ENCODE data around the gene KIR2DL3.
"Not testable (repeated sequence)": the region's sequence is repeated elsewhere in the genome, so short reads cannot be mapped to it uniquely, and the experiment has no call there.

Gene KIR2DL3

DNA sequence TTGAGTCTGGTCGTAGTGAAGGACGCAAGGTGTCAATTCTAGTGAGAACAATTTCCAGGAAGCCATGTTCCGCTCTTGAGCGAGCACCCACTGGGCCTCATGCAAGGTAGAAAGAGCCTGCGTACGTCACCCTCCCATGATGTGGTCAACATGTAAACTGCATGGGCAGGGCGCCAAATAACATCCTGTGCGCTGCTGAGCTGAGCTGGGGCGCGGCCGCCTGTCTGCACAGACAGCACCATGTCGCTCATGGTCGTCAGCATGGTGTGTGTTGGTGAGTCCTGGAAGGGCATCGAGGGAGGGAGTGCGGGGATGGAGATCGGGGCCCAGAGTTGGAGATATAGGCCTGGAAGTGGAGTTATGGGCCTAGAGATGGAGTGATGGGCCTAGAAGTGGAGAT lies at the start of gene KIR2DL3:
Gene KIR2DL3, plus strand, starts transcription at position 208 of the 400 bp plus-strand sequence. Its CDS starts 33 bp downstream, at position 241.
- not testable (repeated sequence) for DNase-seq

DNA sequence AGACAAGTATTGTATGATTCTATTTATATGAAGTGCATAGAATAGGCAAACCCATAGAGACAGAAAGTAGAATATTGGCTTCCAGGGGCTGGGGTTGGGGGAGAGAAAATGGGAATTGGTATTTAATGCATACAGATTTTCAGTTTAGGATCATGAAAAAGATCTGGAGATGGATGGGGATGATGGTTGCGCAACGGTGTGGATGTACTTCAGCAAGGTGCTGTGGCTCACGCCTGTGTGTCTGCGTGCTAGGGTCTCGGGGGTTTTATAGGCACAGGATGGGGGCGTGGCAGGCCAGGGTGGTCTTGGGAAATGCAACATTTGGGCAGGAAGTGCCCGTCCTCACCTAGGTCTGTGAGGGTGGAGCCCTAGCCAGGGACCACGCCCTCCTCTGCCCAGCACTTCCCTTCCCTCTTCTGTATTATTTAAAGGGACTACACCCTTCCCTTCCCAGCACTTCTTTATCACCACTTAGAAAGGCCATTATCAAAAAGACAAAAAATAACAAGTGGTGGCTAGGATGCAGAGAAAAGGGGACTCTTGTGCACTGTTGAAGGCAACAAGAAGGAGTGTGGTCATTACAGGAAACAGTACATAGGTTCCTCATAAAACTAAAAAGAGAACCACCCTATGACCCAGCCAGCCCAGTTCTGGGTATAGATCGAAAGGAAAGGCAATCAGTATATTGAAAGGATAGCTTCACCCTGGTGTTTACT lies 46.6 kb upstream of the KIR2DL3 start:
- DNase-seq = no peak

DNA sequence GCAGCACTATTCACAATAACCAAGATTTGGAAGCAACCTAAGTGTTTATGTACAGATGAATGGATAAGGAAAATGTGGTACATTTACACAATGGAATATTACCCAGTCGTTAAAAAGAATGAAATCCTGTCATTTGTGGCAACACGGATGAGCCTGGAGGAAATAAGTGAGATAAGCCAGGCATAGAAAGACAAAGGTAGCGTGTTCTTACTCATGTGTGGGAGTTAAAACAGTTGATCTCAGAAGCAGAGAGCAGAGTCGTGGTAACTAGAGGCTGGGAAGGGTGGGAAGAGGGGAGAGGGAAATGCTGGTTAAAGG lies 46.1 kb upstream of the KIR2DL3 start:
- DNase-seq = no peak

DNA sequence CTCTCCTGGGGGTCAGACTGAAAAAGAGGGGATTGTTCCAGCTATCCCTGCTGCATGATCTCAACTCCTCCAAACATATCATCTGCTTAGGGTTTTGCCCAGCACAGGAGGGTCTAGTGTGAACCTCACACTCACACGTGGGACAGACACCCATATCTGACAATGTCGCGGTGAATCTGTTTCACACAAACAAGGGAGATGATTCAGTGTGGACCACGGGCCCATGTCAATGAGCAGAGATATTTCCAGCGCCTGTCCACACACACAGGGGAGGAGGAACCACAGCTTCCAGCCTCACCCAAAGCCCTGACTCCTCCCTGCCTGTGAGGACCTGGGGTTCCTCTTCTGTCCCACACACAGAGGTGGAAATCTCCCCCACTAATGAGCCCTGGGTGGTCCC lies 43.7 kb upstream of the KIR2DL3 start:
- DNase-seq = no peak

DNA sequence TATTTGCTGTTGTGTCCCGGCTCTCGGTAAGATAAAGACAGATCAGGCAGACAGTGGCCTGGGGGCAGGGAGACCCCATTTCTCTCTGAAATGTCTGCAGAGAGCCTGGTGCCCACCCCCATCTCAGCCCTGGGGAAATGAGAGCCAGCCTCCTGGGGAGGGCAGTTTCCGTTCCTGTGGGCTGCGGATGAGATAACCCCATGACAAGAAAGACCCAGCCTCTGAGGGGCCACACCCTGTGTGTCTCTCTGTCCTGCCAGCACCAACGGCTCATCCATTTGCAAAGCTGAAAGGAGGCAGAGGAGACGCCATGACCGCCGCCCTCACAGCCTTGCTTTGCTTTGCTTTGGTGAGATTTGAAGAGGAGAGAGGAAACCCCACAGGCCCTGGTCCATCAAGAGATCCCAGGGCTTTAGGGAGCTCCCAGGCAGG lies 42.2 kb upstream of the KIR2DL3 start:
- DNase-seq = no peak

DNA sequence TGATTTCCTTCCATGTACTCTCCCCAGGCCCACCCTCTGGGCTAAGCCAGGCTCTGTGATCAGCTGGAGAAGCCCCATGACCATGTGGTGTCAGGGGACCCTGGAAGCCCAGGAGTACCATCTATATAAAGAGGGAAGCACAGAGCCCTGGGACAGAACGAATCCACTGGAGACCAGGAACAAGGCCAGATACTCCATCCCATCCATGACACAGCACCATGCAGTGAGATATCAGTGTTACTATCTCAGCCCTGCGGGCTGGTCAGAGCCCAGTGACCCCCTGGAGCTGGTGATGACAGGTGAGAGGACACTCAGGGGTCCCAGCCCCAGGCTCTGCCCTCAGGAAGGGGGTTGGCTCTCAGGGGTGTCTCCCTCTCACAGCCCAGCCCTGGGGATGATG lies 41.5 kb upstream of the KIR2DL3 start:
- DNase-seq = no peak

DNA sequence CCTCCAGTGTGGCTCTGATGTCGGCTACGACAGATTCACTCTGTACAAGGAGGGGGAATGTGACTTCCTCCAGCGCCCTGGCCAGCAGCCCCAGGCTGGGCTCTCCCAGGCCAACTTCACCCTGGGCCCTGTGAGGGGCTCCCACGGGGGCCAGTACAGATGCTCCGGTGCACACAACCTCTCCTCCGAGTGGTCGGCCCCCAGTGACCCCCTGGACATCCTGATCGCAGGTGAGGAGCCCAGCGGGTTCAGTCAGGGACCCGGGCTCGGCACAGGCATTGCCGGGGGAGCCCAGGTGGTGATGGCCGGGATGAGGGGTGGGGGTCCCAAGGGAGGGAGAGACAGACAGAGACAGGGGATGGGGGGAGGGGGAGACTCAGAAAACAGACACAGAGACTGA lies 40.6 kb upstream of the KIR2DL3 start:
- not testable (repeated sequence) for DNase-seq

DNA sequence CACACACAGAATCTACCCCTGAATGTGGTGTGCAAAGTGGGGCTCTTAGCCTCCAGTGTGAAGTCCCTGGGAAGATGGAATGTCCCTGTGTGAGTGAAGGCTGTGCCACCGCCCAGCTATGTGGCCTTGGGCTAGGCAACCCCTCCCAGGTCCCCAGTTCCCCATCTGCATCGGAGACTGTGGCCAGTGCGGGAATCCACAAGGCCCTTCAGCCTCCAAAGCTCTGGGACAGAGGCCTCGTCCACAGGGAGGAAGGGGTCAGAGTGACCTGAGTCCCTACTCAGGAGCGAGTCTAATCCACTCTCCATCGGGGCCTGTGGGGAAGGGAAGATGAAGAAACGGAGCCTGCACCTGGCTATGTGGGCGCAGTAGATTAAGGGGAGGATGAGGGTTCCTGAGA lies 33.4 kb upstream of the KIR2DL3 start:
- DNase-seq = no peak

DNA sequence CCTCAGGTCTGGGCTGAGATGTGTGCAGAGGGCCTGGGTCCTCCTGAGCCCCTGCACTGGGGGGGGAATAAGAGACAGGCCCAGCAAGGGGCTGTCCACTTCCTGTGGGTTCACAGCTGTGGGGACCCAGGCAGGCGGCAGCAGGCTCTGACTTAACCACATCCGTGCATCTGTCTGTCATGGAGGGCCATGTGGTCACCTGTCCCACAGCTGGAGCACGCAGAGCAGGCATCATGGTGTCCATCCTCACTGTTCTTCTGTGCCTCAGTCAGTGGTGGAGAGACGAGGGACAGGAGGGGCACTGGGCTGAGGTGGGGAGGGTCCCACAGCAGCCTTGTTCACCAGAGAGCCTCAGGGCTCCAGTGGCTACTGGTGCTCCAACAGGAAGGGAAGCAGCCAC lies 30.4 kb upstream of the KIR2DL3 start:
- no peak for DNase-seq

DNA sequence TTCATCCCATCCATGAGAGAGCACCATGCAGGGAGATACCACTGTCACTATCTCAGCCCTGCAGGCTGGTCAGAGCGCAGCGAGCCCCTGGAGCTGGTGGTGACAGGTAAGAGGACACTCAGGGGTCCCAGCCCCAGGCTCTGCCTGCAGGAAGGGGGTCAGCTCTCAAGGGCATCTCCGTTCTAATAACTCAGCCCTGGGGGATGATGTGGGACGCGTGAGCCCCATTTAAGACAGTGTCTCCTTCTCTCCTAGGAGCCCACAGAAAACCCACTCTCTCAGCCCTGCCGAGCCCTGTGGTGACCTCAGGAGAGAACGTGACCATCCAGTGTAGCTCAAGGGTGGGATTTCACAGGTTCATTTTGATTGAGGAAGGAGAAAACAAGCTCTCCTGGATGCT lies 29.5 kb upstream of the KIR2DL3 start:
- no peak for DNase-seq

DNA sequence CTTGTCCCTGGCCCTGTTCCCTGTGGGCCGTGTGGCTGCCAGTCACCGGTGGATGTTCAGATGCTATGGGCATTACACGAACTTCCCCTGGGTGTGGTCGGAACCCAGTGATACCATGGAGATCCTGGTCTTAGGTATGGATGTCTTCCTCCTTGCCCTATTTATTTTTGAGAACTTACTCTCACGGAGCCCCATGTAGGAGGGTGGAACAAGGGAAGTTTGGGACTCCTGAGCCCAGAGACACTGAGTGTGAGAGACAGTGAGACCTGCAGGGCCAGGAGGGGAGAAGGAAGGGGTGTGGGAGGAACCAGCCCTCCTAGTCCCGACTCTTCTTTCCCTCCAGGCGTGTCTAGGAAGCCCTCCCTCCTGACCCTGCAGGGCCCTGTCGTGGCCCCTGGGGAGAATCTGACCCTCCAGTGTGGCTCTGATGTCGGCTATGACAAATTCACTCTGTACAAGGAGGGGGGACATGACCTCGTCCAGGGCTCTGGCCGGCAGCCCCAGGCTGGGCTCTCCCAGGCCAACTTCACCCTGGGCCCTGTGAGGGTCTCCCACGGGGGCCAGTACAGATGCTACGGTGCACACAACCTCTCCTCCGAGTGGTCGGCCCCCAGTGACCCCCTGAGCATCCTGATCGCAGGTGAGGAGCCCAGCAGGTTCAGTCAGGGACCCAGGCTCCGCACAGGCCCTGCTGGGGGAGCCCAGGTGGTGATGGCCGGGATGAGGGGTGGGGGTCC lies 28.9 kb upstream of the KIR2DL3 start:
- DNase-seq = no peak

DNA sequence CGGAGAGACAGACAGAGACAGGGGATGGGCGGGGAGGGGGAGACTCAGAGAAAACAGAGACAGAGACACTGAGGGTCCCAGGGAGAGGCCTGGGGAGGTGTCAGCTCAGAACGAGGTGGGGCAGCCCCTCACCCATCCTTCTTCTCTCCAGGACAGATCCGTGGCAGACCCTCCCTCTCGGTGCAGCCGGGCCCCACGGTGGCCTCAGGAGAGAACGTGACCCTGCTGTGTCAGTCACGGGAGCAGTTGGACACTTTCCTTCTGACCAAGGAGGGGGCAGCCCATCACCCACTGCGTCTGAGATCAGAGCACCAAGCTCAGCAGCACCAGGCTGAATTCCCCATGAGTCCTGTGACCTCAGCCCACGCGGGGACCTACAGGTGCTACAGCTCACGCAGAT lies 28.4 kb upstream of the KIR2DL3 start:
- not testable (repeated sequence) for DNase-seq

DNA sequence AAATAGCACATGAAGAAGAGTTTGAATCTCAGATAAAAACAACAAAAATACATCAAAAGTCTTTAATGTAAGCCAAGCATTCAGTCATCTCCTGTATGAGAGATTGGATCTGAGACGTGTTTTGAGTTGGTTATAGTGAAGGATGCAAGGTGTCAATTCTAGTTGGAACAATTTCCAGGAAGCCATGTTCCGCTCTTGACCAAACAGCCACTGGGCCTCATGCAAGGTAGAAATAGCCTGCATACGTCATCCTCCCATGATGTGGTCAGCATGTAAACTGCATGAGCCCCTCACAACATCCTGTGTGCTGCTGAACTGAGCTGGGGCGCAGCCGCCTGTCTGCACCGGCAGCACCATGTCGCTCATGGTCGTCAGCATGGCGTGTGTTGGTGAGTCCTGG lies 14.2 kb upstream of the KIR2DL3 start, which contains the start of gene KIR3DL3:
Gene KIR3DL3, plus strand, starts transcription at position 301 of the 400 bp plus-strand sequence. Its CDS starts 55 bp downstream, at position 356.
- no peak for DNase-seq

DNA sequence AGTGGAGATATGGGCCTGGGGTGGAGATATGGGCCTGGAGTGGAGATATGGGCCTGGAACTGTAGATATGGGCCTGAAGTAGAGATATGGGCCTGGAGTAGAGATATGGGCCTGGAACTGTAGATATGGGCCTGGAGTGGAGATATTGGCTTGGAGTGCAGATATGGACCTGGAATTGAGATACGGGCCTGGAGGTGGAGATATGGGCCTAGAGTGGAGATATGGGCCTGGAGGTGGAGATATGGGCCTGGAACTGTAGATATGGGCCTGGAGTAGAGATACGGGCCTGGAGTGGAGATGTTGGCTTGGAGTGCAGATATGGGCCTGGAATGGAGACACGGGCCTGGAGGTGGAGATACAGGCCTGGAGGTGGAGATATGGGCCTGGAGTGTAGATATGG lies 13.7 kb upstream of the KIR2DL3 start:
- DNase-seq = no peak

DNA sequence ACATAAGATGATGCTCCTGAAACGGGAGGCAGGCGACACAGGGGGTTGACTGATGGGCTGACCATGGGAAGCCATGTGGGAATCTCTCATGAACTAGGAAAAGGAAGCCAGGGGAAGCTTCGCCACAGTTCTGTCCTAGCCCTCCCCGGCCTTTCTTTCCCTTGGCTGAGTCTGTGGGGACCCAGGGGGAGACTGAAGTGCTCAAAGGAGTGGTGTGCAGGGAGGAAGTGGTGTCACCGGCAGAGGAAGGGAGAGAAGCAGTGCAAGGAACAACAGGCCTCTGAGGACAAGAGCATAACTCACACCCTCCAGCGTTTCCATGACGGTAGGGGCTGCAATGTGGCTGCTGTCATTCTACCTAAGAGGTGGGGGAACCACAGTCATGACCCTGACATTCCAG lies 13.0 kb upstream of the KIR2DL3 start:
- no peak for DNase-seq

DNA sequence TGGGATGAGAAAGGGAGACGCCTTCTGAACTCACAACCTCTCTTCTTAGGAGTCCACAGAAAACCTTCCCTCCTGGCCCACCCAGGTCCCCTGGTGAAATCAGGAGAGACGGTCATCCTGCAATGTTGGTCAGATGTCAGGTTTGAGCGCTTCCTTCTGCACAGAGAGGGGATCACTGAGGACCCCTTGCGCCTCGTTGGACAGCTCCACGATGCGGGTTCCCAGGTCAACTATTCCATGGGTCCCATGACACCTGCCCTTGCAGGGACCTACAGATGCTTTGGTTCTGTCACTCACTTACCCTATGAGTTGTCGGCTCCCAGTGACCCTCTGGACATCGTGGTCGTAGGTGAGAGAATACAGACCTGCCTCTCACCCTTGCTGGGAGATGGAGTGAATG lies 10.8 kb upstream of the KIR2DL3 start:
- DNase-seq = no peak

DNA sequence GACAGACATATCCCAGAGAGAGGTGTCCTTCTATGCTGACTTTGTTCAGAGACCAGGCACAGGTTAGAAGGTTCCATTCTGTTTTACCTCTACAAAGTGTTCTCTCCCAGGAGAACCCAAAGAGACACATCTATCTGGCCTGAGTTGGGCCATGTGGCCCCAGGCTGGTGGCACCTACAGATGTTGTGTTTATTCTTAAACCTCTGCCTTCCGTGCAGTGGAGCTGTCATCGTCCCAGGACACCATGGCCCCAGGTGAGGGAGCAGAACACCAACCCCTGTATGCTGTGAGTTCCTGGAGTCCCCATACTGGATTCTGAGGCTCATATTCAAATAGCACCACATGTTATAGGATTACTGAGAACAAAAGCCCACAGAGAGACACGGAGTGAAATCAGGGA lies 10.1 kb upstream of the KIR2DL3 start:
- DNase-seq = no peak

DNA sequence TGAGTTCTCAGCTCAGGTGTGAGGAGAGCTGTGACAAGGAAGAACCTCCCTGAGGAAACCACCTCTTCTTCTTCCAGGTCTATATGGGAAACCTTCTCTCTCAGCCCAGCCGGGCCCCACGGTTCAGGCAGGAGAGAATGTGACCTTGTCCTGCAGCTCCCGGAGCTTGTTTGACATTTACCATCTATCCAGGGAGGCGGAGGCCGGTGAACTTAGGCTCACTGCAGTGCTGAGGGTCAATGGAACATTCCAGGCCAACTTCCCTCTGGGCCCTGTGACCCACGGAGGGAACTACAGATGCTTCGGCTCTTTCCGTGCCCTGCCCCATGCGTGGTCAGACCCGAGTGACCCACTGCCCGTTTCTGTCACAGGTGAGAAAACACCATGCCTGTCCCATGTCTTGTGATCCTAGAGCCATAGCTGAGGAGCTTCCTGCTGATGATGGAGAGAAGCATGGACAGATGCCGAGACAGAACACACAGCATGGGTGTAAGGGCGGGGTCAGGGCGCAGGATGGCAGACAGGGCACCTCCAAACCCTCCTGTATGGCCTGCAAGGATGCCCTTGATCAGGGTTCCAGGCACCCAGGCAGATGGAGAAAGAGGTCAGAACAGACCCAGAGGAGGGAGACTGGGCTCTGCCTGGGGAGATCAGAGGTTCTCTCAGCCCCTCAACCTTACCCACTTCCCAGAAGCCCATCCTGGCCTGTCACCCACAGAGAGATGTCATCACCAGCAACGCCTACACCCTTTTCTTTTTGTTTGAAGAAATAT lies 8.7 kb upstream of the KIR2DL3 start:
- DNase-seq = no peak

DNA sequence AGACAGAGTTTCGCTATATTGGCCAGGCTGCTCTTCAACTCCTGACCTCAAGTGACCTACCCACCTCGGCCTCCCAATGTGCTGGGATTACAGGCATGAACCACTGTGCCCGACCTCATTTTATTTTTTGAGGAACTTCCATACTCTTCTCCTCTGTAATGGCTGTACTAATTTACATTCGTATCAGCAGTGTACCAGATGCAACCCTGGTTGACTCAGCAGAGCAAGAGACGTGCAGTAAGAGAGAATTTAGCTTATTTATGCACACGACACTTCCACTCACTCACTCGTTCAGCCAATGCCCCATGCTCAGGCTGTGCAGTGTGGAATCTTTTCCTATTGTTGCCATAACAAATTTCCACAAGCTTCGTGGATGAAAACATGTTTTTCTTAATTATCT lies 7.1 kb upstream of the KIR2DL3 start:
- no peak for DNase-seq

DNA sequence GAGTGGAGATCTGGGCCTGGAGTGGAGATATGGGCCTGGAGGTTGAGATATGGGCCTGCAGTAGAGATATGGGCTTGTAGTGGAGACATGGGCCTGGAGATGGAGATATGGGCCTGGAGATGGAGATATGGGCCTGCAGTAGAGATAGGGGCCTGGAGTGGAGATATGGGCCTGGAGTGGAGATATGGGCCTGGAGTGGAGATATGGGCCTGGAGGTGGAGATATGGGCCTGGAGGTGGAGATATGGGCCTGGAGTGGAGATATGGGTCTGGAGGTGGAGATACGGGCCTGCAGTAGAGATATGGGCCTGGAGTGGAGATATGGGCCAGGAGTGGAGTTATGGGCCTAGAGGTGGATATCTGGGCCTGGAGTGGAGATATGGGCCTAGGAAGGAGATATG lies 402 bp downstream of the KIR2DL3 start:
- DNase-seq = no peak

DNA sequence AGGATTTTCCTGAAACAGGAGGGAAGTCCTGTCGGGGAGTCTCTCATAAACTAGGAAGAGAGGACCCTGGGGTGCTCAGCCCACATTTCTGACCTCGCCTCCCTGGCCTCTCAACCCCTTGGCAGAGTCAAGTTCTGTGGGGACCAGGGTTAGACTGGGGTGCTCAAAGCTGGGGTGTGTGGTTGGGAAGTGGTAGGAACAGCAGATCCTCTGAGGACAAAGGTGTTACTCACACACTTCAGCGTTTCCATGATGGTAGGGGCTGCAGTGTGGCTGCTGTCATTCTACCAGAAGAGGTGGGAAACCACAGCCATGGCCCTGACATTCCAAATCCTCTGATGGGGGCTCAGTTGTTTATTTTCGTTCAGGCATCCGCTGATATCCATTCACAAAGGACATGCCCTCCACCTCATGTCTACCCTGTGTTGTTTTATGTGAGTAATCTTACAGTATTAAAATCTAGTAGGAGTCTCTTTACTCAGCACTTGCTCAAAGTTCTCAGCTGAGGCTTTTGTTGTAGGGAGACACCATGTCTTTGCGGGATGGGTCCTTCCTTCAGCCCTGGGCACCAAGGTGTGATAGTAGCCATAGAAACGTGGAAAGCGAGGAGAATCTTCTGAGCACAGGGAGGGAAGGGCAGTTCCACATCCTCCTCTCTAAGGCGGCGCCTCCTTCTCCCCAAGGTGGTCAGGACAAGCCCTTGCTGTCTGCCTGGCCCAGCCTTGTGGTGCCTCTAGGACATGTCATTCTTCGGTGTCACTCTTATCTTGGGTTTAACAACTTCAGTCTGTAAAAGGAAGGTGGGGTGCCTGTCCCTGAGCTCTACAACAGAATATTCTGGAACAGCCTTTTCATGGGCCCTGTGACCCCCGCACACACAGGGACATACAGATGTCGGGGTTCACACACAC lies 1.5 kb downstream of the KIR2DL3 start:
- DNase-seq = no peak

DNA sequence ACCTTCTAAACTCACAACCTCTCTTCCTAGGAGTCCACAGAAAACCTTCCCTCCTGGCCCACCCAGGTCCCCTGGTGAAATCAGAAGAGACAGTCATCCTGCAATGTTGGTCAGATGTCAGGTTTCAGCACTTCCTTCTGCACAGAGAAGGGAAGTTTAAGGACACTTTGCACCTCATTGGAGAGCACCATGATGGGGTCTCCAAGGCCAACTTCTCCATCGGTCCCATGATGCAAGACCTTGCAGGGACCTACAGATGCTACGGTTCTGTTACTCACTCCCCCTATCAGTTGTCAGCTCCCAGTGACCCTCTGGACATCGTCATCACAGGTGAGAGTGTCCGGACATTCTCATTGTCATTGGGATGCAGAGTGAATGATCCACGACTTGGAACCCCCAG lies 3.6 kb downstream of the KIR2DL3 start:
- not testable (repeated sequence) for DNase-seq

DNA sequence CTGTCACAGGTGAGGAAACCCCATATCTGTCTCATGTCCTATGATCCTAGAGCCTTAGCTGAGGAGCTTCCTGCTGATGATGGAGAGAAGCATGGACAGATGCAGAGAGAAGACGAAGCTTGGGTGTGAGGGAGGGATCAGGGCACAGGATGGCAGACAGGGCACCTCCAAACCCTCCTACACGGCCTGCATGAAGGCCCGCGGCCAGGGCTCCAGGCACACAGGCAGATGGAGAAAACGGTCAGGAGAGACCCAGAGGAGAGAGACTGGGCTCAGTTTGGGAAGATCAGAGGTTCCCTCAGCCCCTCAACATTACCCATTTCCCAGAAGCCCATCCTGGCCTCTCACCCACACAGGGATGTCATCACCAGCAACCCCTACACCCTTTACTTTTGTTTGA lies 5.8 kb downstream of the KIR2DL3 start:
- not testable (repeated sequence) for DNase-seq
